LHCN-M2 (cell line): ENCODE data around the gene PSAP. TPM values are rescaled to one million over a fixed set of nuclear protein-coding genes. Genes with fewer than 3 reads are reported as not detected.
"Not testable (repeated sequence)": the region's sequence is repeated elsewhere in the genome, so short reads cannot be mapped to it uniquely, and the experiment has no call there.

ENCODE experiments used
- DNase-seq: peaks from one replicate; pipeline ENCODE4 v3.0.0-alpha.2; 2012; ENCODE audit warnings: low read depth
- polyA plus RNA-seq: library from polyadenylated mRNA; unstranded; fragments of >200 nt; gene quantifications from one replicate; pipeline ENCODE4 v1.2.1, GENCODE V29; 2012; ENCODE audit warnings: missing spikeins
- total RNA-seq: library from RNA; depleted of rRNA; stranded (reverse); fragments of >200 nt; gene quantifications from 2 replicates; pipeline ENCODE4 v1.2.3, GENCODE V29; 2014; rRNA removed

Gene PSAP
- total RNA-seq, result 380 and 455 TPM in 2 replicates
- 540 TPM for polyA plus RNA-seq

DNA sequence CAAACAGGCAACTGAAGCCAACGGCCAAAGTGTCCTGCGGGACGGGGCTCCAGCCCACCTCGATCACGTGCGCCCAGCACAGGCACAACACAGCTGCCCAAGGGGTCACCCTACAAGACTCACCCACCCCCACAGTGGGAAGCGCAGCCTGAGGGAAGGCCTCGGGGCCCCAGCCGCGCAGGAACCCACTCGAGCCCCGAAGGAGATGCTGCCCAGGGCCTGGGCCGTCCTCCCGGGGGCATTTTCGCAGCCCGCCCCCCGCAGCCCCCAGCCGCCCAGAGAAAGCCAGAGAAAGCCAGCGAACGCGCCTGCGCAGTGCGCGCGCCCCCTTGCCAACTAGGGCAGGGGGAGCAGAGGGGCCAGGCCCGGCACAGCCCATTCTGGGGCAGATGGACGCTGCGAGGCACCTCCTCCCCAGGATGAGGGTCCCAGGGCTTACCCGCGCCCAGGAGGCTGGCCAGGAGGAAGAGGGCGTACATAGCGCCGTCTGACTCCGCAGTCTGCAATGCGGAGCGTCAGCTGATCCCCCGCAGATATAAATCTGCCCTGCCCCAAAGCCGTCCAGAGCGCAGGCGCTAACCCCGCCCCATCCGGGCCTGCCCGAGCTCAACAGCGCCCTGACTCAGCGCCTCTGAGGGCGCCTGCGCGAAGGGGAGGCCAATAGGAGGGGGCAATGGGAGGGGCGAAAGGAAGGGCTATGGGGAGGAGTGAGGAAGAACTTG lies at the start of gene PSAP:
Gene PSAP (minus strand): TSS at position 509 of the 722 bp plus-strand sequence. CDS start 30 bp downstream, at position 479.
- peak; percentile 96 for DNase-seq

DNA sequence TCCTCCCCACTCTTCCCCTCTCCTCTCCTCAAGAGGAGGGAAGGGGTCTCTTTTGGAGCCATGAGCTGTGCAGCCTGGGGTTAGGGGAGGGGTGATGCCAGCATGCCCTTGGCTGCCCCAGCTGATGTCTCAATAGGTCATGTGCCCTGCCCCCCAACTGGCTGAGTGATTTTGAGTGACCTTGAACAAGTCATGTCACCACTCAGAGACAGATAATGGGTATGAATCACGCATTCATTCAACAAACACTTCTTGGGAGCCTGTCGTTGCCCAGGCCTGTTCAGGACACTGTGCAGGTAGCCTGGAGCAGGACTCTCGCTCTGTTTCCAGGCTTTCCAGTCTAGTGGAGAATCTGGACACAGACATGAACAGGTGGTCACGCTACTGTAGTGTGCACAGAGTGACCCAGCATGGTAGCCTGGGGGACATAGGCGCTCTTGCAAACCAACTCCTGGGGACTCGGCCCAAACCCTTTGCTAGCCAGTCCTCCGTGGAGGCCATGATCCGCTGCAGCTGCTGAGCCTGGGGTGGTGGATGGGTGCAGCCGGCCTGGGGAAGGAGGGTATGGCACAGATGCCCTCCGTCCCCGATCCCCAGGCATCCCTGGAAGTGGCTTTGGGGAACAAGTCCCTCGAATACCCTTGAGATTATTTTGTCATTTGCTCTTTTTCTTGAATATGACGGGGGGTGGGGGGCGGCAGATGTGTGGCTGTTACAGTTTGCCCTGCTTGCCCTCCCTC lies 49.6 kb upstream of the PSAP start:
- DNase-seq, result no peak

DNA sequence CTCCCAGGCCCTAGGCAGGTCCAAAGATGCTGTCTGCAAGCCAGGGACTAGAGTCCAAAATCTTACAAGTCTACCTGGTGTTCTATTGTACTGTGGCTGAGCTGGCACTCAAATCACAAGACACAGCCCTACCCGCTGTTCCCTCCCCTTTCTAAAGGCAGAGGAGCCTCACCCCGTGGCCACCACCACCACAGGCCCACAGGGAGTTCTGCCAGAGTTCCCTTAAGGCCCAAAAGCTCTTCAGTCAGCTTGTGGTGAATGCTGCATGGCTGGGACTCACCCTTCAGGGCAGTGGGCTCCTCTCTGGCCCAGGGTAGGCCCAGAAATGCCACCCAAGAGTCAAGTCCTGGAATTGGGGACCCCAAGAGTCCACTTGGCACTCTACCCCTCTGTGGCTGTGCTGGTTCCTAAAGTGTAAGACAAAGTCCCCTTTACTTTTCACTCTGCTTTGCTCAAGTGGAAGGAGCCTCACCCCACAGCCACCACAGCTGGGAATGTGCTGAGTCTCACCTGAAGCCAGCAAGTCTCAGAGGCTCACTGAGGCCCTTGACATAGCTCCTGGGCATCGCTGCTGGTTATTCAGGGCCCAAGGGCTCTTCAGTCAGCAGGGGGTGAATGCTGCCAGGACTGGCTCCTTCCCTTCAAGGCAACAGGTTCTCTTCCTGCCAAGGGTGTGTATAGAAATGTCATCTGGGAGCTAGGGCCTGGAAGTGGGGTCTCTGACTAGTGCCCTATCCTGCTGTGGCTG lies 48.8 kb upstream of the PSAP start:
- DNase-seq, result no peak

DNA sequence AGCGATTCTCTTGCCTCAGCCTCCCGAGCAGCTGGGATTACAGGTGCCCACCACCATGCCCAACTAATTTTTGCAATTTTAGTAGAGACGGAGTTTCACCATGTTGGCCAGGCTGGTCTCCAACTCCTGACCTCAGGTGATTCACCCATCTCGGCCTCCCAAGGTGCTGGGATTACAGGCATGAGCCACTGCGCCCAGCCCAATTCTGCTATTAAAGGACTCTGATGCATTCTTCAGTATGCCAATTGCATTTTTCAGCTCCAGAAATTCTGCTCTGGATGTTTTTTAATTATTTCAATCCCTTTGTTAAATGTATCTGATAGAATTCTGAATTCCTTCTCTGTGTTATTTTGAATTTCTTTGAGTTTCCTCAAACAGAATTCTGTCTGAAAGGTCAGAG lies 47.3 kb upstream of the PSAP start:
- not testable (repeated sequence) for DNase-seq

DNA sequence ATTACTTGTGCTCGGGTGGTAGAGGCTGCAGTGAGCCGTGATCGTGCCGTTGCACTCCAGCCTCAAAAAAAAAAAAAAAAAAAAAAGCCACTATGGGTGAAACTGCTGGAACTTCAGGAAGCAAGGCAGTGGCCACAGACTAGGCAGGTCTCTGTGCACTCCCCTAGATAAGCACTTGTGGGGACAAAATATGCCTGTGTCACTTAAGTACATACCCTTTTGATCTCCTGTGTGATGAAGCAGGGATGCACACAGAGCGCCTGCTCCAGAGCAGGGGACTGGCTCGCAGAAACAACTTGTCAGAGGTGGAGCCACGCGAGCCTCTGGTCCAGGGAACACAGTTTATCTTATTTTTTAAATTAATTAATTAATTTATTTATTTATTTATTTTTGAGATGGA lies 42.9 kb upstream of the PSAP start:
- no peak for DNase-seq

DNA sequence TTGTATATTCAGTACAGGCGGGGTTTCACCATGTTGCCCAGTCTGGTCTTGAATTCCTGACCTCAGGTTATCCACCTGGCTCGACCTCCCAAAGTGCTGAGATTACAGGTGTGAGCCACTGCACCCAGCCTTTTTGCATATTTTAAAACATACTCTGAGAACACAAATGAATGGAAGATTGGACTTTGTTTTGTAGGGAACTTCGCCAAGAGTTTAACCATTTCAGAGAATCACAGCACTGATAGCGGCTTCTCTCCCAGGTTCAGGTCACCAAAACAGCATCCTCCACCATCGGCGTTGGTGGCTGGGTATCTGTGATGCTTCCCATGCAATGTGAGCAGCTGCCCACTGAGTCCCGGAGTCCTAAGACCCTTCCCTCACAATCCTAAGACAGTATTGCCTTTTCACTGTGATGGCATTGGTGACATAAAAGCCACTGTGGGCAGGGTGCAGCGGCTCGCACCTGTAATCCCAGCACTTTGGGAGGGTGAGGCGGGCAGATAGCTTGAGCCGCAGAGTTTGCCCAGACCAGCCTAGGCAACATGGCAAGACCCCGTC lies 42.3 kb upstream of the PSAP start:
- DNase-seq, result no peak

DNA sequence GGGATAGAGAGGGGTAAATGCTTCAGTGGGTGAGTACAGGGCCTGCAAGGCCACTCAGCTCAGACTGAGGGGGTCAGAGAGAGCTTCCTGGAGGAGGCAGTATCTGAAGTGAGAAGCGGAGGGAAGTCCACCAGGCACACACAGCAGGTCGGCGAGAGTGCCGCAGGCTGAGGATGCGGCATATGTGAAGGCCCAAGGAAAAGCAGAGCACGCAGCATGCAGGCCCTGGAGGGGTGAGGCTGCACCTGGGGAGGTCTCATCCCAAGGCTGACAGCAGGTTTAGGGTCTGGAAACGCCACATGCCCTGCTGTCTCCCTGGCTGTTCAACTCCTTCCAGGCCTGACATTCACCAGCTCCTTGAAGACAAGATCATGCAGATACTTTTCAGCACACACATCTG lies 40.4 kb upstream of the PSAP start:
- no peak for DNase-seq

DNA sequence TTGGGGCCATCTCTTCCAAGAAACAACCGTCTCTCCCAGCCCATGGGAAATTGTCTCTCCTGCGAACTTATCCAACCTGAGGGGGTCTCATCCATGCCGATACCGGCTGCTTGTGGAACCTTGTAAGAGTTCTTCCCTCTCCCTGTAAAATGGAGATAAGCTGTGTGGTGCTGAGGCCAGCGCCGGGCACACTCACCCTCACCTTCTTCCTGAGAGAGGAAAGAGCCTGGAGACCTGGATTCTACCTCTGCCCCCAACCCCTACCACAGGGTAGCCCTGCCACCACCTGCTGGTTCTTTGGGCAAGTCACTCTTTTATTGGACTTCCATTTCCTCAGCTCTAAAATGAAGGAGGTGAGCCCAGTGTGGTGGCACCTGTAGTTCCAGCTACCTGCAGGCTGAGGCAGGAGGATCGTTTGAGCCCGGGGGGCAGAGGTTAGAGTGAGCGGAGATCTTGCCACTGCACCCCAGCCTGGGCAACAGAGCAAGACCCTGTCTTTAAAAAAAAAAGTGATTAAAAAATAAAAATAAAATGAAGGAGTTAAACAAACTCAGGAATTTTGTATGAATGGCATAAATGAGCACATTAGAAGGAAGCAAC lies 38.4 kb upstream of the PSAP start:
- no peak for DNase-seq

DNA sequence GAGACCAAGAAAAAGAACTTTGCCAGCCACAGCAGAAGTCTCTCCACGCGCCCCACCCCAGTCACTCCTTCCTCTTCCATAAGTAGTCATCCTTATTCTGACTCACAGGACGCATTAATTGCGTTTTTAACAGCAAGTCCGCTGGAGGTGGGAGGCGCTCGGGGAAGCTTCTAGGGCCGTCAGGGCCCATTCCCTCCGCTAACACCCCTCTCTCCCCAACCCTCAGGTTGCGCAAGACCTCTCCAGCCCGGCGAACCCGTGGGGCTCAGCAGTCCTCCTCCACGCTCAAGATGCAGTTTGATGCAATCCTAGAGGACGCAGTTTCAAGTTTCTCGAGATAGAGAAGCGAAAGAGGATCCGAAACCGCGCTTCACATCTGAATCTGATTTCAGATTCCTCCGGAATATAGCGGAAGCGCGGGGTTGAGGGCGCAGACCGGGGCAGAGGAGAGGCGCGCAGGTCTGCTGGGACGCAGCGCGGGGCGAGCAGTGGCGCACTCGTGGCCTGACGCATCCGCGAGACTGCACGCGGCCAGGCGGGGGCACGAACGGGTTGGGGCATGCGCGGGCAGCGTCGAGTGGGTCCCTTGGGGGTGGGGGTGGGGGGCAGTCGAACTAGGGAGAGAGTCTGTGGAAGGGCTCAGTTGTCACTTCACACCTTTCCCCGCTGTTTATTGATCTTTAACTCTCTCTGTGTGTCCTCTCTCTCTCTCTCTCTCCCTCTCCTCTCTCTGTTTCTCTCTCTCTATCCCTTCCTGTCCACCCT lies 37.8 kb upstream of the PSAP start:
- peak; percentile 67 for DNase-seq

DNA sequence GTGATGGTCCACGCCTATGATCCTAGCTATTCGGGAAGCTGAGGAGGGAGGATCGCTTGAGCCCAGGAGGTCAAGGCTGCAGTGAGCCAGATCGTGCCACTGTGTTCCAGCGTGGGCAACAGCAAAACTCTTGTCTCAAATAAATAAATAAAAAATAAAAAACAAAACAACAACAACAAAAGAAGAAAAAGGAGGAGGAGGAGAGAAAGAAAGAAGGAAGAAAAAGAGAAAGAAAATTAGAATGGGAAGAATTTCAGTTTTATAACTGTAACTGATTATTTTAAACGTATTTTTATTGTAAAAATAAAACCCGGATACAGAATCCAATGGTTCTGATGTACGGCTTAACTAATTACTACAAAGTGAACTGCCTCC lies 37.2 kb upstream of the PSAP start:
- no peak for DNase-seq

DNA sequence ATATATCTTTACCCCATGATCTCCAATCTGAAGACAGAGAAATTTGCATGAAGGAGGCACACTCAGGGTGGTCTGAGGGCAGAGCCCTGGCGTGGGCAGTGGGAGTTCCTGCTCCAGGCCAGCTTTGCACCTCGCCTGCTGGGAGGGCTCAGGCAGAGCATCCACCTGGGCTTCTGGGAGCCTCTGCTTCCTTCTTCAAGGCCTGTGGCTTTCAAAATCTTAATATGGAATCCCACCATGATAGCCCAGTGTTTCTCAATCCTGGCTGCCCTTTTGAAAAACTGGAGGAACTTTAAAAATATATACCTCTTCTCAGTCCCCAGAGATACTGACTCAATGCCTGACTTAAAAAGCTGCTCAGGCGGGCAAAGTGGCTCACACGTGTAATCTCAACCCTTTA lies 36.7 kb upstream of the PSAP start:
- DNase-seq, result no peak

DNA sequence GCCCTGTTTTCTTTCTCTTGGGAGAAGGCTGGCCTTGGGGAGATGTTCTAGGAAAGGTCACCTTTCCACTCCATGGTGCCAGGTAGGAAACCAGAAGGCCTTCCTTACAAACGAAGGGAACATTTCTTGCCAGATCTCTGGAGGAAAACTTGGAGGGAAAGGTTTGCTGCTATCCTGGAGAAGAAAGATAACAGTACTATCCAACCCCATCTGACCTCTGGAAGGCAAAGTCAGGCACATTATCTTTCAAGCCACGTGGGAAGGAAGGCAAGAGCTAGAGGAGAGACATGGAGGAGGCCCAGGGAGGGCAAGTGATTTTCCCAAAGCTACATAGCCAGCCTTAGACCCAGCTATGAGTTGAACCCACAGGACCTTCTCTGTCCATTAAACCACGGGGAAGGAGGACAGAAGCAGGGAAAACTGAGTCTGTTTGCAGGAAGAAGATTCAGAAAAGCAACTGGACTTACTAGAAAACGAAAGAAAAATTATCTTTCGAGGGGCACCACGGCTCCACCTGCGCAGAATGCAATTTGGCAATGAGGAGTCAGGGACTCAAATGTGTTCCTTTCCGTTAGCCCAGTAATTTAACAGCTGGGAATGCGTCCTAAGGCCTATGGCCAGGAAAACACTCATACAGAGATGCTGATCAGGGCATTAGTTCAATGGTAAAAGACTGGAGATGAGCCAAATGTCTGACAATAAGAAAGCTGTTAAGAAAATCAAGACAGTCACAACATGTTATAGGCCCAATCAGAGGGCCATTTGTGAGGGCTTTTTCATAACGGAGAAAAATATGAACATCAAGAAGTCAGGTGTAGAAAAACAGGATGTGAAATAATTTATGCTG lies 32.0 kb upstream of the PSAP start:
- DNase-seq, result no peak

DNA sequence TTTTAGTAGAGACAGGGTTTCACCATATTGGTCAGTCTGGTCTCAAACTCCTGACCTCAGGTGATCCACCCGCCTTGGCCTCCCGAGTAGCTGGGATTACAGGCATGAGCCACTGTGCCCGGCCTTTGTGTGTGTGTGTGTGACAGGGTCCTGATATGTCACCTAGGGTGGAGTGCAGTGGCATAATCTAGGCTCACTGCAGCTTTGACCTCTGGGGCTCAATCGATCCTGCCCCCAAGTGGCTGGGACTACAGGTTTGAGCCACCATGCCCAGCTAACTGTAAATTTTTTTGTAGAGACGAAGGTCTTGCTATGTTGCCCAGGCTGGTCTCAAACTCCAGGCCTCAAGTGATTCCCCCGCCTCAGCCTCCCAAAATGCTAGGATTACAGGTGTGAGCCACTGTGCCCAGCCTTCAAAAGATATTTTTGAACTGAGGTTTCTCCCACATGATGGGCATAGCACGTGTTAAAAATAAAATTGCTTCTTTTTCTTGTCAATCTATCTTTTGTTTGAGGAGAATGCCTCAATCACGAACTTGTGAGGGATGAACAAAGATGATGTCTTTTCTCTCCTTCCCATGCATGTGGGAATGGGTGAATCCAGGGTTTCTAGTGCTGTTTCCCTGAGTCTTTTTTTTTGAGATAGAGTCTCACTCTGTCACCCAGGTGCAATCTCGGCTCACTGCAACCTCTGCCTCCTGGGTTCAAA lies 30.8 kb upstream of the PSAP start:
- no peak for DNase-seq

DNA sequence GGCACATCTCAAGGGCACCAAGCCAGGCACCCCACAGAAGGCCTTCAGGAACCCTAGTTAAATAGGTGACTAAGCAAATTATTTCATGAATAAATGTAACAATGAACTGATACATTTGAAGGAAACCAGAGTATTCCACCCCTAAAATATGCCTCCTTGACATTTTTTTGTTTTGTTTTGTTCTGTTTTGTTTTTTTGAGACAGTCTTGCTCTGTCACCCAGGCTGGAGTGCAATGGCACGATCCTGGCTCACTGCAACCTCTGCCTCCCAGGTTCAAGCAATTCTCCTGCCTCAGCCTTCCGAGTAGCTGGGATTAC lies 30.2 kb upstream of the PSAP start:
- not testable (repeated sequence) for DNase-seq

DNA sequence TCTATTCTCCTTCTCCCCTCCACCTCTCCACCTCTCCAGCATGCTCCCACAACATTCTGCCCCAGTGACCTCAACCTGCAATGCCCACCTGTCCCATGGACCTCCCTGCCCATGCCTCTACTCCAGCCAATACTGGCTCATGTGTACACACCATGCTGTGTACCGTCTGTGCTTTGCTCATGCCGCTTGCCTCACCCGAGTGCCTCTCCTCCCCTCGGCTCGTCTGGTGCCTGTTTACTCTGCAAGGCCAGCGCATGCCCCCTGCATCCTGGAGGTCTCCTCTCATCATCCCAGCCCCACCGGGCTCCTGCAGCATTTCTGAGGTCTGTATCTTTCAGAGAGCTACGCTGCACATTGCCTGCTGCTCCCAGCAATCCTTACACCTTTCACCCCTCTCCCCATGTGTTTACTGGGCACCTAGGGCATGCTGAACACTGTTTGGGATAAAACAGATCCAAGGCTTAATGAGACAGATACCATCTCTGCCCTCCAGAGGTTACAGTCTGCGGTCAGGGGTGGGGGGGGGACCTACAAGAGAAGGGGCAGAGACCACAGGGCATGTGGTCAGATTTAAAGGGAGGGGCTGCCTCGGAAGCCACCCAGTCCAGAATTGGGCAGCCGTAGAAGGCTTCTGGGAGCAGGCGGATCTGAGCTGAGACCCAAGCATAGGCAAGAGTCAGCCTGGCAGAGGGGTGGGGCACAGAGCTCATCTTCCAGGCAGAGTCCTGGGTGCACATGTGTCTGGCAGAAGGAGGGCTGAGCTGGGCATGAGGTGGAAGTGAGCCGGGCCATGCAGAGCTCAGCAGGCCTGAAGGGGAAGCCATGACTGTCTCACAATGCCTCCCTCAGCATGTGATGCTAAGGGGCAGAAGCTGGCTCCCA lies 29.6 kb upstream of the PSAP start:
- no peak for DNase-seq

DNA sequence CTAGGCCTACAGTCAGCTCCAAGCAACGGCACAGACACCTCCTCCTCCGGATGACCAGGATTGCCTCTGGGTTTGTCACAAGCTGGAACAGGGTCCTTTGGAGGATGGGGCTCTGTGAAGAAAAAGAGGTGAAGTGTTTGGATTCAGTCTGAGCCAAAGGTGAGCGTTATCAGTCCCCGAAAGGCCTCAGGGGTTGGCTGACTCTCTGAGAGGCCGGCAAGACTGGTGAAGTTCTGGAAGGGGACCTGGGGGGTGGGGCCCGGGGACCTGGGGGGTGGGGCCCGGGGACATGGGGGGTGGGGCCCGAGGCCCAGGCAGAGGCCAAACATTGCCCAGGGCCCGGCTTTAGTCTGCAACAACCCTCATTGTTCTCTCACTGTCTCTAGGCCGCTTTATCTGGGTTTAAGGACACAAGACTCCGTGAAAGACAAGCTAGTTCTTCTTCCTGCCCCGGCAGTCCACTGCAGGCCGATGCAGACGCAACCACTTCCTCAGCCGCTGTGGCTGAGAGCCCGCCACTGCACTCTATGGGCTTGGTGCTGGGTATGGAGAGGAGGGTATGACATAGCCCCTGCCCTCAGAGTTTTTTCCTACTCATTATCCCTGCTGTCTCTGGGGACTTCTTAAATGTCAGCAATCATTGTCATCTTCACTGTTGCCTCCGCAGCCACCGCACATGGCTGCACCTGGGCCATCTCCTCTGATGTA lies 27.4 kb upstream of the PSAP start:
- no peak for DNase-seq

DNA sequence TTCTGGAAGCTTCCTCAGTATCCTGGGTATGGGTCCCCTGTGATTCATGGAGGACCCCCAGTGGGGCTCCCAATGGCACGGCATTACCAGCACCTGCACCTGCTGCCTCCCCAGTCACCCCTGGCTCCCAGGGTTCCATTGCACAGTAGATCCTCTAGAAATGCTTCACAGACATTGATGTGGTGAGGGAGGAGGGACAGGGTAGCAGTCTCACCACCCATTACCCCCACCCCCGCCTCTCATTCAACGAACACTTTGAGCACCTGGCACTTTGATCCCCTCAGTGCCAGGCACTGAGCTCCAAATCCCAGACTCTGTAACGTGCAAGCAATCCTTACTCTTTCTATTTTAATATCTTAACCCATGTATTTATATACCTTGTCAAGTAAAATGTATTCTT lies 26.8 kb upstream of the PSAP start:
- no peak for DNase-seq
